ENCODE data around the gene CENPK. TPM values are rescaled to one million over a fixed set of nuclear protein-coding genes. Genes with fewer than 3 reads are reported as not detected.
A peak's percentile ranks its signal among the peaks of the same experiment; 100 is the strongest.

Gene CENPK
- polyA plus RNA-seq, 1 of the 3 experiments (the other 2 are of a cell fraction): 5.4 TPM

- DNase-seq: peak; percentile 16
- H3K79me2 ChIP-seq (ENCODE audit: insufficient read depth): peaks cover 51% of the 10 kb centered on the region
- H3K27ac ChIP-seq (ENCODE audit: low read depth in 2 of 2, low read length in 1 of 2): peak overlapping the region; percentile 94 to 97
- peak overlapping the region; percentile 93 for H3K9ac ChIP-seq
- ChIA-PET POLR2A (no interaction called here), CTCF (interaction anchor here (1.0 to 5.7 kb wide), 7 partner anchors 12 to 846 kb away, joined by 3 to 53 read pairs (median 3); no protein-coding TSS in a partner anchor)
- TF ChIP-seq FOSL2 (IDR thresholded peaks at IDR 0.05; ENCODE audit: borderline replicate concordance, low read depth): no peak
- no peak for TF ChIP-seq RCOR1 (IDR thresholded peaks at IDR 0.05; ENCODE audit: low read length)
- no peak for TF ChIP-seq CHD2 (IDR thresholded peaks at IDR 0.05; ENCODE audit: low read length, partially characterized antibody)
- TF ChIP-seq PBX3 (IDR thresholded peaks at IDR 0.05): no peak
- TF ChIP-seq FOXJ3 (CRISPR knock-in tag; IDR thresholded peaks at IDR 0.05): no peak
- TF ChIP-seq NRF1 (IDR thresholded peaks at IDR 0.05; ENCODE audit: low read depth, low read length): no peak
- no peak for TF ChIP-seq RFX5 (IDR thresholded peaks at IDR 0.05; ENCODE audit: low read length)
- no peak for TF ChIP-seq GABPA (IDR thresholded peaks at IDR 0.05; ENCODE audit: low read depth)
- peaks cover 0 to 8% of the 10 kb centered on the region in 2 experiments for H3K36me3 ChIP-seq (replicated peaks in 1 of 2; ENCODE audit: control insufficient read depth in 1 of 2, insufficient read depth in 2 of 2, low read length in 1 of 2)
- WGBS (ENCODE audit: low lambda C conversion rate): 2% methylated on average over 7 of the region's 7 CpGs
- H3K4me1 ChIP-seq (ENCODE audit: control insufficient read depth in 1 of 2, insufficient read depth in 2 of 2, low read depth in 1 of 2, low read length in 1 of 2): peaks cover 0 to 12% of the 10 kb centered on the region in 2 experiments; a peak in 1 of 4 replicates
- no peaks in the 10 kb centered on the region for H4K20me1 ChIP-seq (ENCODE audit: insufficient read depth)
- H3F3A ChIP-seq (replicated peaks; ENCODE audit: insufficient read depth): peaks cover 37% of the 10 kb centered on the region
- H3K4me2 ChIP-seq: peak overlapping the region; percentile 97
- no peaks in the 10 kb centered on the region for H3K27me3 ChIP-seq (ENCODE audit: insufficient read depth)
- H3K9me2 ChIP-seq: no peaks in the 10 kb centered on the region
- peak overlapping the region; percentile 74 to 89 for H3K4me3 ChIP-seq (ENCODE audit: low read depth in 2 of 2, low read length in 1 of 2)
- H2AFZ ChIP-seq (ENCODE audit: low read depth): 0 out of 2 replicates have a peak overlapping the region, but pooled peaks have one; percentile 75
- H3K9me3 ChIP-seq: no peaks in the 10 kb centered on the region
Observed at GRCh38 chr5:65481171-65481581, 81.8 kb downstream of the CENPK start.

GRCh38 chr5:65480306-65480865 is 82.6 kb downstream of the CENPK start:
- peaks cover 59% of the 10 kb centered on the region for H3K79me2 ChIP-seq (ENCODE audit: insufficient read depth)
- H3K4me3 ChIP-seq (ENCODE audit: low read depth in 2 of 2, low read length in 1 of 2): peak overlapping the region; percentile 74 to 89
- H3K4me2 ChIP-seq: peak overlapping the region; percentile 97
- ChIA-PET CTCF (interaction anchor here (0.6 to 5.7 kb wide), 9 partner anchors 12 to 846 kb away, joined by 3 to 47 read pairs (median 3); no protein-coding TSS in a partner anchor), POLR2A (interaction anchor here (0.5 kb wide), 1 partner anchor 391 kb away, joined by 3 read pairs; no protein-coding TSS in a partner anchor)
- no peaks in the 10 kb centered on the region for H4K20me1 ChIP-seq (ENCODE audit: insufficient read depth)
- DNase-seq: peak; percentile 34
- TF ChIP-seq POLR2AphosphoS5 (IDR thresholded peaks at IDR 0.05; ENCODE audit: low read depth, low read length): peak; percentile 67
- TF ChIP-seq EZH2phosphoT487 (IDR thresholded peaks at IDR 0.05; ENCODE audit: borderline replicate concordance, low read depth): no peak
- peak; percentile 55; the same call in 1 of the 2 replicates for TF ChIP-seq MXI1 (IDR thresholded peaks at IDR 0.05; ENCODE audit: low read depth, low read length)
- TF ChIP-seq TCF12 (IDR thresholded peaks at IDR 0.05): no peak
- TF ChIP-seq PBX3 (IDR thresholded peaks at IDR 0.05): peak; percentile 18; the same call in 1 of the 2 replicates
- peak; percentile 58; the same call in 1 of the 2 replicates for TF ChIP-seq MAX (IDR thresholded peaks at IDR 0.05; ENCODE audit: low read depth)
- 0 out of 2 replicates have a peak, but pooled peaks have one; percentile 22 for TF ChIP-seq GATA2 (CRISPR knock-in tag; IDR thresholded peaks at IDR 0.05)
- 0 out of 2 replicates have a peak, but pooled peaks have one; percentile 15 for TF ChIP-seq SIN3A (IDR thresholded peaks at IDR 0.05; ENCODE audit: borderline replicate concordance, low read depth, low read length)
- TF ChIP-seq RXRA (IDR thresholded peaks at IDR 0.05; ENCODE audit: borderline replicate concordance, low read depth): 0 out of 2 replicates have a peak, but pooled peaks have one; percentile 8
- peak; percentile 19 for TF ChIP-seq CHD2 (IDR thresholded peaks at IDR 0.05; ENCODE audit: low read length, partially characterized antibody)
- no peak for TF ChIP-seq MEF2A (IDR thresholded peaks at IDR 0.05; ENCODE audit: borderline replicate concordance, low read depth)
- peak; percentile 53; the same call in 1 of the 2 replicates for TF ChIP-seq FOXM1 (IDR thresholded peaks at IDR 0.05; ENCODE audit: low read depth)
- TF ChIP-seq TAF1 (IDR thresholded peaks at IDR 0.05; ENCODE audit: borderline replicate concordance, low read depth, low read length): peak; percentile 31
- TF ChIP-seq JUND (IDR thresholded peaks at IDR 0.05): no peak
- TF ChIP-seq EP300 (IDR thresholded peaks at IDR 0.05; ENCODE audit: borderline replicate concordance in 1 of 2, low read depth in 1 of 2, low read length in 1 of 2): peak in 1 of 2 experiments; percentile 37; a peak in 1 of 4 replicates
- TF ChIP-seq NFIC (IDR thresholded peaks at IDR 0.05; ENCODE audit: borderline replicate concordance): peak; percentile 93
- 0 out of 2 replicates have a peak, but pooled peaks have one; percentile 1 for TF ChIP-seq SMC3 (IDR thresholded peaks at IDR 0.05; ENCODE audit: low read depth, low read length)
- TF ChIP-seq YY1 (IDR thresholded peaks at IDR 0.05; ENCODE audit: low read depth): 0 out of 2 replicates have a peak, but pooled peaks have one; percentile 36
- peak overlapping the region; percentile 75; the same call in 1 of the 2 replicates for H2AFZ ChIP-seq (ENCODE audit: low read depth)
- peaks cover 0 to 11% of the 10 kb centered on the region in 2 experiments for H3K36me3 ChIP-seq (replicated peaks in 1 of 2; ENCODE audit: control insufficient read depth in 1 of 2, insufficient read depth in 2 of 2, low read length in 1 of 2)
- no peaks in the 10 kb centered on the region for H3K9me2 ChIP-seq
- H3K27ac ChIP-seq (ENCODE audit: low read depth in 2 of 2, low read length in 1 of 2): peak overlapping the region; percentile 94 to 97
- no peaks in the 10 kb centered on the region for H3K27me3 ChIP-seq (ENCODE audit: insufficient read depth)
- peaks cover 39% of the 10 kb centered on the region for H3F3A ChIP-seq (replicated peaks; ENCODE audit: insufficient read depth)
- under 1% methylated on average over 15 of the region's 15 CpGs for WGBS (ENCODE audit: low lambda C conversion rate)
- peaks cover 0 to 12% of the 10 kb centered on the region in 2 experiments; a peak in 1 of 4 replicates for H3K4me1 ChIP-seq (ENCODE audit: control insufficient read depth in 1 of 2, insufficient read depth in 2 of 2, low read depth in 1 of 2, low read length in 1 of 2)
- H3K9me3 ChIP-seq: no peaks in the 10 kb centered on the region
- peak overlapping the region; percentile 93 for H3K9ac ChIP-seq

All from SK-N-SH (cell line).